ENCODE data around the gene ZNRF3. TPM values are rescaled to one million over a fixed set of nuclear protein-coding genes. Genes with fewer than 3 reads are reported as not detected.
A peak's percentile ranks its signal among the peaks of the same experiment; 100 is the strongest.

Gene ZNRF3
- total and polyA plus RNA-seq, 2 experiments from 2014 or later = 11.1 to 32.2 TPM

- H3K27me3 Mint-ChIP-seq (ENCODE audit: insufficient read depth, low read depth, poor library complexity) = peaks cover 16% of the 10 kb centered on the region
- Histone ChIP-seq H3K36me3 (ENCODE audit: insufficient read depth) (no peaks in the 10 kb centered on the region), H3K79me2 (replicated peaks; ENCODE audit: insufficient read depth) (peaks cover 45% of the 10 kb centered on the region), H3K4me3 (no peak overlapping the region), H3K4me2 (no peak overlapping the region; the same call in 1 of the 2 replicates), H2AFZ (no peak overlapping the region), H3F3A (replicated peaks; ENCODE audit: low read depth) (no peaks in the 10 kb centered on the region), H3K4me1 (ENCODE audit: insufficient read depth) (peaks cover 23% of the 10 kb centered on the region), H3K27me3 (ENCODE audit: insufficient read depth) (no peaks in the 10 kb centered on the region), H3K9me2 (ENCODE audit: insufficient read depth) (no peaks in the 10 kb centered on the region), H3K27ac (ENCODE audit: low read depth) (peak overlapping the region; percentile 59; the same call in 1 of the 2 replicates), H4K20me1 (replicated peaks; ENCODE audit: insufficient read depth) (no peaks in the 10 kb centered on the region; the same call in 1 of the 2 replicates)
- H3K9me3 Mint-ChIP-seq = peaks cover 3% of the 10 kb centered on the region; the same call in 2 of the 3 replicates
- TF ChIP-seq CREB1 (CRISPR knock-in tag; IDR thresholded peaks at IDR 0.05; ENCODE audit: low read depth) (no peak), POLR2AphosphoS5 (IDR thresholded peaks at IDR 0.05; ENCODE audit: low read depth) (no peak), ZNF114 (CRISPR knock-in tag; IDR thresholded peaks at IDR 0.05) (no peak), NANOG (IDR thresholded peaks at IDR 0.05; ENCODE audit: borderline replicate concordance) (no peak), REST (IDR thresholded peaks at IDR 0.05; ENCODE audit: unreplicated experiment) (no peak), ZNF331 (CRISPR knock-in tag; IDR thresholded peaks at IDR 0.05; ENCODE audit: low read depth) (no peak), ETS1 (IDR thresholded peaks at IDR 0.05) (no peak), EZH2phosphoT487 (IDR thresholded peaks at IDR 0.05; ENCODE audit: unreplicated experiment) (no peak), EZH2 (IDR thresholded peaks at IDR 0.05; ENCODE audit: low read depth, unreplicated experiment) (no peak), CTCF (conservative IDR thresholded peaks at IDR 0.05; ENCODE audit: low read depth in 2 of 2) (no peak)
- no peak for DNase-seq (ENCODE audit: low spot score)
- ATAC-seq = peak; percentile 13; the same call in 1 of the 3 replicates
- H3K4me1 Mint-ChIP-seq = peaks cover 43% of the 10 kb centered on the region
- no peak overlapping the region for H3K4me3 Mint-ChIP-seq
- no peak overlapping the region for H3K27ac Mint-ChIP-seq
- peaks cover 13% of the 10 kb centered on the region for H3K36me3 Mint-ChIP-seq (ENCODE audit: low read depth)
Observed at GRCh38 chr22:29014773-29015172, 131.4 kb downstream of the ZNRF3 start.
